ENCODE data around the gene GPR176.
"Not testable (repeated sequence)": the region's sequence is repeated elsewhere in the genome, so short reads cannot be mapped to it uniquely, and the experiment has no call there.

The GPR176 gene

DNA sequence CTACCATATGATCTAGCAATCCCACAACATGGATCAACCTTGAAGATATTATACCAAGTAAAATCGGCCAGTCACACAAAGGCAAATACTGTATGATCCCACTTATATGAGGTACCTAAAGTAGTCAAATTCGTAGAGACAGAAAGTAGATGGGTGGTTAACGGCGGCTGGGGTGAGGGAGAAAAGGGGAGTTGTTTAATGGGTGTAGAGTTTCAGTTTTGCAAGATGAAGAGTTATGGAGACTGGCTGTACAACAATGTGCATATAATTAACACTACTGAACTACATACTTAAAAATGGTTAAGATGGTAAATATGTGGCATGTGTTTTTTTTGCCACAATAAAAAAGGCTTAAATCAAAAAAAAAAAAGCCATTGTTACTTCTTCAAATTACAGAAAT lies 60.4 kb downstream of the GPR176 start:
- no peak for DNase-seq

- no peak for DNase-seq
Measured at GRCh38 chr15:39857132-39857531, 62.9 kb downstream of the GPR176 start.

GRCh38 chr15:39856357-39856756 lies 63.7 kb downstream of the GPR176 start:
- no peak for DNase-seq

DNA sequence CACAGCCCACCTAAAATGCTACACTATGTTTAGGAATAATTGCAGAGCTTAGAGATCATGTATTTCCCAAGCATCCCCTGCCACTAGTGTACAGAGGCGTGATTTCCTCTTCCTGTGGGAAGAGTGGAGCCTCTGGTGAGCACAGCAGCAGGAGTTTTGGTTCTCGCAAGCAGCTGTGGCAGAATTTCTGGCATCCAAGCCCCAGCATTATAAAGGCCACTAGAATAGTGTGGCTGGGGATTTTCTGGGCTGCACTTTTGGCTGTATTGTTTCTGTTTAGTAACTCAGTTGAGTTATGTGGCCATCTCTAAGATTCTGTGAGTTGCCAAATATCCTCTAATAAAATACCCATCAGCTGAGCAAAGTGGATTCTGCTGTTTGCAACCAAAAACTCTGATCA lies 64.7 kb downstream of the GPR176 start:
- DNase-seq, result no peak

GRCh38 chr15:39854161-39854560 lies 65.9 kb downstream of the GPR176 start:
- no peak for DNase-seq

- no peak for DNase-seq
Measured at GRCh38 chr15:39852250-39852649, 67.8 kb downstream of the GPR176 start.

GRCh38 chr15:39851500-39852092 lies 68.5 kb downstream of the GPR176 start:
- DNase-seq, result no peak

- DNase-seq, result no peak
Measured at GRCh38 chr15:39850436-39850835, 69.6 kb downstream of the GPR176 start.

- DNase-seq, result no peak
Measured at GRCh38 chr15:39846108-39846507, 74.0 kb downstream of the GPR176 start.

DNA sequence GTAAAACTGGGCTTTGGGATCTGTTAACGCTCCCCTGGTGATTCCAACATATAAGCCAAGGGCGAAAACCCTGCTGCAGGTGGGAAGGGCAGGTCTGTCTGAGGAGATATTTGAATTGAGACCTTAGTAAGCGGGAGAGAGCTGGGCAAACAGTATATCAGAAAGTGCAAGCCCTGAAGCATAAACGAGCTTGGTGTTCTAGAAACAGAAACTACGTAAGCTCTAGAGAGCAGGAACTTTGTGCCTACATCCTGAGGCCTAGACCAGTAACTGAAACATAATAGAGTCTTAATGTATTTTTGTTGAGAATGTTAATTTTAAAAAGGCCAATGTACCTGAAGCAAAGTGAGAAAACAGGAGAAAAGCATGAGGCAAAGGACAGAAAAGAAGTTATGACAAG lies 74.5 kb downstream of the GPR176 start:
- no peak for DNase-seq

DNA sequence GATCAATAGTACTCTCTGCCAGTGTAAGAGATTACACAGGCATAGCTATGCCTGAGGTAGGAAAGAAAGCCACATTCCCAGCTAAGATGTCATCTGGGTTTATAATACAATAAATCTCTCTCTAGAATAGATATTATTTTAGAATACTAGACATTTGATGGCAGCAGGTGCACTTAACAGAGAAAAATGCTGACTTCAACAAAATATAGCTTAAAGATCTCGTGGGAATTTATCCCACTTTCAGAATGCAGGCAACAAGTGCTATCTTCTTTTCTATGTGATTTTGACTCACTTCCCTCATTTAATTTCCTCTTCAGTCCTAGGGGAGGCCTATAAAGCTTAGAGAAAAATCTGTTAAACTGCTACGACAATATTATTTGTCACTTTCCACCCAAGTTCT lies 76.5 kb downstream of the GPR176 start:
- no peak for DNase-seq

- no peak for DNase-seq
Measured at GRCh38 chr15:39837454-39837853, 82.6 kb downstream of the GPR176 start.

DNA sequence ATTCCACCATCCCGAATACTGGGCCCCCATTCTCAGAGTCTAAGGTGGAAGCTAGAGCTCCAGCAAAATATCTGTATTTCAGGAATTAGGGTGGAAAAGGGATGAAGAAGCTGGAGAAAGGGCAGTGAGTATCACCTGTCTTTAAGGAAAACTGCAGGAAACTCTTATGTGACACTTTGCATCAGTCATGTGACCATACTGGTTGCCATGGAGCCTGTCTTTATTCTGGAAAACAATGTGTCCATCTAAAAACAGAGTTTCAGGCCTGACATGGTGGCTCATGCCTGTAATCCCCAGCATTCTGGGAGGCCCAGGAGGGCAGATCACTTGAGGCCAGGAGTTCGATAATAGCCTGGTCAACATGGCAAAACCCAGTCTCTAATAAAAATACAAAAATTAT lies 84.5 kb downstream of the GPR176 start:
- DNase-seq, result no peak

GRCh38 chr15:39834256-39834655 lies 85.8 kb downstream of the GPR176 start:
- no peak for DNase-seq

GRCh38 chr15:39833515-39833981 lies 86.5 kb downstream of the GPR176 start:
- DNase-seq, result no peak

DNA sequence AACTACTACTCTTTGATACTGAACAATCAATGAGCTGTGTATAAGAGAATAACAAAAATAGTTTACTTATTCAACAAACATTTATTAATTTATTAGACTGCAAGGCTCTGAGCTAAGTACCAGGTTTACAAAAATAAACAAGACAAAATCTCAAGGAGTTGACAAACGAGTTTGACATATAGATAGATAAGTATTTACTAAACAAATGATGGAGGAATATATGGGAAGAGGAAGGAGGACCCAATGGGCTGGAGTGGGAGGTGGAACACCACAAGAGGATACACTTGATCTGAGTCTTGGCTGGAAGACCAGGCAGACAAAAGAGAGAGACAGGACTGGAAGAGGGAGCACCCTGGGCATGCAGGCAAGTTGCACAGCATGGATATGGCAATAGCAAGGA lies 89.9 kb downstream of the GPR176 start:
- DNase-seq, result no peak

DNA sequence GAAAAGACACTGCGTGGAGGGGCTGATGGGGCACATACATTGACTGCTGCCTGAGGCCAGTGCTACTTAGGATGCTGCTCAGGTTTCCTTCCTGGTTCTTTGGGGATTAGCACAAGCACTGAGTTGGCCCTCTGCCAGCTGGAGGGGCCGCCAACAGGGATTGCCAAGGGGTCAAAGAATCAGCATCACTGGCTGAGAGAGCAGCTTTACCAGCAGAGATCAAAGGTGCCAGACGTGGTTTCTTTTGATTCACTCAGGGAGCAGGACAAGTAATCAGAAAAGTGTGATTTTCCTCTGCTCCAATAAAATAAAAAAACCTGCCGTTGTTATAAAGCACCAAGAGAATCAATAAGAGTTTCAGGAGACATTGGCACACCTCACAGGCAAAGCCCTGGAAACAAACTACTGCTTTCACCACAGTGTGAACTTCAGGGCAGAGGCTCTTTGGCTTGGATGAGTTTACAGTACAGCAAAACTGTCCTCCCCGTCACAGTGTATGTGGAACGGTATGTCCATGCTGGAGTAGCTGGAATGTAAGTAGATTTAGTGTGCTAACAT lies 91.6 kb downstream of the GPR176 start:
- DNase-seq, result peak in 30 of 51 donors; percentile 1 to 48 (median 16)

DNA sequence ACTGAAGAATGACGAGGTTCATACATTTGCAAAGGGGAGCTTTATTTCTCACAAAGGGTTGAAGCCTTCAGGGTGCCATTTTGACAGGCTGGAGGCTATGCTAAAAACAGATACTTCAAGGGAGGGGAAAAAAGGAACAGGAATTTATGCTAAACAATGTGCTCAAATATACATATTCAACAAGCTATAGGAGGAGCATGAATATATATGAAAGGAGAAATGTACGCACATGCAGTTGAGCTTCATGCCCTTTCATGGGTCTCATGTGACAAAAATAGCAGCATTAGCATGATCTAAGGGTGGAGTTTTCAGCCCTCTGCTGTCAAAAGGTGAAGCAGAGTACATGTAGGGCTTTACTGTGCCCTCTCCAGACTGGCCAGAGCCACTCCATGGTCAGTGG lies 93.1 kb downstream of the GPR176 start:
- no peak for DNase-seq

- no peak for DNase-seq
Measured at GRCh38 chr15:39823634-39824033, 96.4 kb downstream of the GPR176 start.

DNA sequence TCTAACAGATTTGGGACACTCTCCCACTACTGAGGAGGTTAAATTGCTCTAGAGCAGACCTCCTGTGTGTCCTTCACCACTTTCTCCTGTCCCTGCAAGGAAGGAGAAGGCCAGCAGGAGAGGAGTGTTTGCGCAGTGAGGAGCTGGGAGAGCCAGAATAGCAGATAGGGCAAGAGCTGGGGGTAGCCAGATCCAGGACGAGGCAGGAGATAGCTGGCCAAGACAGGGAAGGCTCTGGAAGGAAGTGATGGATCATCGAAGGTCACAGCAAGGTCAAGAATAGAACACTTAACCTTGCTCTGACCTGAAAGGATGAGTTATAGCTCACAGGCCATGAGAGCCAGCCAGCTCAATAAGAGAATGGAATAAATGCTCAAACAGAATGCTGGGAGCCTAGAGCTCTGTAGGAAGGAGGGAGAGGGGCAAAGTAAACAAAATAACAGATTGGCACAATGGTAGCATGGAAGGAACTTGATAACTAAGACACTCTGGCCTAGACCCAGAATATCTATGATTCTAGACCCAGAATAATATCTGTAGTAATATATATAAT lies 99.9 kb downstream of the GPR176 start:
- no peak for DNase-seq

- no peak for DNase-seq
Measured at GRCh38 chr15:39819533-39819932, 100.5 kb downstream of the GPR176 start.

- no peak for DNase-seq
Measured at GRCh38 chr15:39817892-39818291, 102.2 kb downstream of the GPR176 start.

- no peak for DNase-seq
Measured at GRCh38 chr15:39814489-39814888, 105.6 kb downstream of the GPR176 start.

DNA sequence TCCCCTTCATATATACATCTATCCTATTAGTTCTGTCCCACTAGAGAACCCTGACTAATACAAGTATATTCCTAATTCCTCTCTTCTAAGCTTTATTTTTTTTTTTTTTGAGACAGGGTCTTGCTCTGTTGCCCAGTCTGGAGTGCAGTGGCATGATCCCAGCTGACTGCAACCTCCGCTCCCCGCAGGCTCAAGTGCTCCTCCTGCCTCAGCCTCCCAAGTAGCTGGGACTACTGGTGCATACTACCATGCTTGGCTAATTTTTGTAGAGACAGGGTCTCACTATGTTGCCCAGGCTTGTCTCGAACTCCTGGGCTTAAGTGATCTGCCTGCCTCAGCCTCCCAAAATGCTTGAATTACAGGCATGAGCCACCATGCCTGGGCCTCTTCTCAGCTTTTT lies 107.4 kb downstream of the GPR176 start:
- not testable (repeated sequence) for DNase-seq
